A549 (cell line): Measurements from ENCODE around the gene ZNF292. TPM values are rescaled to one million over a fixed set of nuclear protein-coding genes. Genes with fewer than 3 reads are reported as not detected.

Source experiments
- ATAC-seq, 2 experiments: fragments of 200-7000 bp in 1 of 2; fragments of >200 bp in 1 of 2; cut with Nextera tagmentation in 1 of 2; cut with Tn5 transposase in 1 of 2; 3 replicates each; pipeline versions ENCODE4 v1.8.0 to v1.9.1; 2018 to 2020; ENCODE audit warnings: mild to moderate bottlenecking in 1 of 2, moderate library complexity in 1 of 2
- CTCF ChIA-PET: fragments of 300-600 bp; sonication (Branson Sonifier 250); formaldehyde crosslinking; extraction: SDS; loops from one replicate; lab custom pipeline; 2021; ENCODE audit warnings: antibody characterized with exemption, inconsistent platforms; lab: Yijun Ruan, JAX
- POLR2A ChIA-PET: fragments of 350-600 bp; formaldehyde crosslinking; extraction: SDS; loops from one replicate; lab custom pipeline; 2021; ENCODE audit warnings: antibody characterized with exemption, inconsistent platforms; lab: Yijun Ruan, JAX
- DNase-seq, 2 experiments: peaks; one replicate each; pipeline versions ENCODE4 v3.0.0 to v3.0.0-alpha.2; 2011 to 2016; ENCODE audit warnings: low read depth in 1 of 2, low spot score in 1 of 2
- FAIRE-seq: peaks from 2 replicates; lab custom pipeline; 2011; peaks lifted over from hg19 to GRCh38; lab: Jason Lieb, UNC
- H3K27ac ChIP-seq, 2 experiments: fragments of >200 bp; sonication (Bioruptor Twin); formaldehyde crosslinking; 3 replicates each; pipeline ENCODE4 v1.5.1; 2016 to 2017
- H3K4me1 ChIP-seq: fragments of >200 bp; sonication (Bioruptor Twin); formaldehyde crosslinking; 3 replicates; pipeline ENCODE4 v1.6.1; 2016
- H3K4me2 ChIP-seq: fragments of >200 bp; sonication (Bioruptor Twin); formaldehyde crosslinking; 3 replicates; pipeline ENCODE4 v1.6.1; 2016
- H3K4me3 ChIP-seq: fragments of >200 bp; sonication (Bioruptor Twin); formaldehyde crosslinking; 3 replicates; pipeline ENCODE4 v1.5.1; 2016
- H3K9me3 ChIP-seq: fragments of >200 bp; sonication (Bioruptor Twin); formaldehyde crosslinking; 3 replicates; pipeline ENCODE4 v1.6.1; 2016
- EHF ChIP-seq: fragments of 250-450 bp; sonication (Bioruptor Pico); IDR thresholded peaks from 2 replicates; pipeline ENCODE4 v1.5.0; 2020; ENCODE audit warnings: mild to moderate bottlenecking
- EHMT2 ChIP-seq: fragments of 200-600 bp; sonication (generic); IDR thresholded peaks from 2 replicates; pipeline ENCODE4 v1.6.1; 2016; ENCODE audit warnings: antibody characterized with exemption, low read depth, mild to moderate bottlenecking, moderate library complexity
- EP300 ChIP-seq, 2 experiments: fragments of >200 bp; sonication (Bioruptor Twin); formaldehyde crosslinking; IDR thresholded peaks; 2 replicates in 1 of 2; 3 replicates in 1 of 2; pipeline ENCODE4 v1.6.1; 2016 to 2017
- ESRRA ChIP-seq: fragments of 150-350 bp; IDR thresholded peaks from 2 replicates; pipeline ENCODE4 v1.6.1; 2014; ENCODE audit warnings: mild to moderate bottlenecking, low read length, borderline replicate concordance
- FOXS1 ChIP-seq: fragments of 250-450 bp; sonication (Bioruptor Pico); IDR thresholded peaks from 2 replicates; pipeline ENCODE4 v1.5.0; 2020; ENCODE audit warnings: mild to moderate bottlenecking, moderate library complexity
- GATA3 ChIP-seq: IDR thresholded peaks from 2 replicates; pipeline ENCODE4 v1.6.1; 2012; ENCODE audit warnings: borderline replicate concordance
- HDAC2 ChIP-seq: fragments of 200-600 bp; sonication (generic); IDR thresholded peaks from 2 replicates; pipeline ENCODE4 v1.6.1; 2016
- HOXA7 ChIP-seq: fragments of 250-450 bp; sonication (Bioruptor Pico); IDR thresholded peaks from 2 replicates; pipeline ENCODE4 v1.5.0; 2020; ENCODE audit warnings: mild to moderate bottlenecking, moderate library complexity
- HOXB5 ChIP-seq: fragments of 250-450 bp; sonication (Bioruptor Pico); IDR thresholded peaks from 2 replicates; pipeline ENCODE4 v1.5.0; 2020; ENCODE audit warnings: mild to moderate bottlenecking, moderate library complexity
- JUN ChIP-seq, 2 experiments: fragments of >200 bp; sonication (Bioruptor Twin); formaldehyde crosslinking; IDR thresholded peaks; 2 replicates in 1 of 2; 3 replicates in 1 of 2; pipeline ENCODE4 v1.6.1; 2016 to 2017
- JUNB ChIP-seq: fragments of >200 bp; sonication (Bioruptor Twin); formaldehyde crosslinking; IDR thresholded peaks from 2 replicates; pipeline ENCODE4 v1.6.1; 2016
- KDM1A ChIP-seq: fragments of 200-600 bp; sonication (generic); IDR thresholded peaks from 2 replicates; pipeline ENCODE4 v1.6.1; 2016; ENCODE audit warnings: low read depth, mild to moderate bottlenecking
- MAFK ChIP-seq: fragments of 450-650 bp; IDR thresholded peaks from 2 replicates; pipeline ENCODE4 v1.6.1; 2014; ENCODE audit not compliant: partially characterized antibody
- MAZ ChIP-seq: fragments of 150-350 bp; IDR thresholded peaks from 2 replicates; pipeline ENCODE4 v1.6.1; 2014; ENCODE audit warnings: antibody characterized with exemption, low read depth, low read length, borderline replicate concordance
- NFE2L2 ChIP-seq: fragments of 150-350 bp; conservative IDR thresholded peaks from 2 replicates; pipeline ENCODE4 v1.6.1; 2014; ENCODE audit warnings: low read length
- NPAS2 ChIP-seq: fragments of 250-450 bp; sonication (Bioruptor Pico); IDR thresholded peaks from 2 replicates; pipeline ENCODE4 v1.8.0; 2022; ENCODE audit warnings: mild to moderate bottlenecking, moderate library complexity, borderline replicate concordance
- RAD21 ChIP-seq, 2 experiments: fragments of >200 bp in 1 of 2; sonication (Bioruptor Twin) in 1 of 2; formaldehyde crosslinking in 1 of 2; IDR thresholded peaks in 1 of 2; conservative IDR thresholded peaks in 1 of 2; 2 replicates in 1 of 2; 3 replicates in 1 of 2; pipeline ENCODE4 v1.6.1; 2012 to 2018; ENCODE audit warnings: inconsistent platforms in 1 of 2
- RNF2 ChIP-seq: fragments of 200-600 bp; sonication (generic); IDR thresholded peaks from 2 replicates; pipeline ENCODE4 v1.6.1; 2016; ENCODE audit warnings: low read depth, mild to moderate bottlenecking, antibody characterized with exemption, moderate library complexity, borderline replicate concordance
- TFCP2L1 ChIP-seq: fragments of 250-450 bp; sonication (Bioruptor Pico); IDR thresholded peaks from 2 replicates; pipeline ENCODE4 v1.5.0; 2021; ENCODE audit warnings: mild to moderate bottlenecking
- TP53 ChIP-seq: fragments of 250-450 bp; sonication (Bioruptor Pico); IDR thresholded peaks from 2 replicates; pipeline ENCODE4 v1.5.0; 2021; ENCODE audit warnings: mild to moderate bottlenecking, moderate library complexity
- WGBS: methylation state at CpG from one replicate; pipeline ENCODE4 v1.1.6; 2017; ENCODE audit errors: missing lambda C conversion rate; 5-methylcytosine and 5-hydroxymethylcytosine counted together
- polyA plus RNA-seq, 4 experiments: library from polyadenylated mRNA; depleted of rRNA in 3 of 4; stranded (reverse); fragments of >200 nt; fragmentation: RNase III in 1 of 4; extraction: RNeasy Plus Mini Kit Qiagen cat#74134 plus additional on column Dnase treatment in 1 of 4; gene quantifications; 2 replicates in 3 of 4; 3 replicates in 1 of 4; pipeline ENCODE4 v1.2.3, GENCODE V29; 2011 to 2017
- TF ChIP-seq, protein P1 (sequence below): IDR thresholded peaks from 2 replicates; pipeline ENCODE4 v1.6.1; 2012
- TF ChIP-seq, protein P2 (sequence below): fragments of >200 bp; sonication (Bioruptor Twin); formaldehyde crosslinking; IDR thresholded peaks from 2 replicates; pipeline ENCODE4 v1.6.1; 2016
- TF ChIP-seq, protein P3 (sequence below): fragments of 200-600 bp; sonication (generic); IDR thresholded peaks from 2 replicates; pipeline ENCODE4 v1.6.1; 2016; ENCODE audit warnings: antibody characterized with exemption, mild to moderate bottlenecking, moderate library complexity
- TF ChIP-seq, protein P4 (sequence below): fragments of 250-450 bp; sonication (Bioruptor Pico); IDR thresholded peaks from 2 replicates; pipeline ENCODE4 v1.5.0; 2021; ENCODE audit warnings: mild to moderate bottlenecking, moderate library complexity, borderline replicate concordance
- TF ChIP-seq, protein P5 (sequence below): fragments of >200 bp; sonication (Bioruptor Twin); formaldehyde crosslinking; IDR thresholded peaks from 3 replicates; pipeline ENCODE4 v1.6.1; 2016
- TF ChIP-seq, protein P6 (sequence below): IDR thresholded peaks from 2 replicates; pipeline ENCODE4 v1.6.1; 2012
- TF ChIP-seq, protein P7 (sequence below): fragments of 250-450 bp; sonication (Bioruptor Pico); IDR thresholded peaks from 2 replicates; pipeline ENCODE4 v1.5.0; 2020; ENCODE audit warnings: low read depth, mild to moderate bottlenecking, moderate library complexity

Gene ZNF292
- polyA plus RNA-seq, 2 of the 4 experiments (the other 2 are of a cell fraction) = 2.5 to 7.5 TPM

DNA sequence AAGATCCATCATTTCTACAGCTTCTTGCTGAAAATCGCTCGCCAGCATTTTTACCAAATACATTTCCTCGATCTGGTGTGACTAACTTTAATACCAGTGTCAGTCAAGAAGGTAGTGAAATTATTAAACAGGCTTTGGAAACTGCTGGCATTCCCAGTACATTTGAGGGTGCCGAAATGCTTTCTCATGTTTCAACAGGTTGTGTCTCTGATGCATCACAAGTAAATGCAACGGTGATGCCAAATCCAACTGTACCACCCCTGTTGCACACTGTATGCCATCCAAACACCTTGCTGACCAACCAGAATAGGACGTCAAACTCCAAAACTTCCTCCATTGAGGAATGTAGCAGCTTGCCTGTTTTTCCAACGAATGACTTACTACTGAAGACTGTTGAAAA is 102.6 kb downstream of the ZNF292 start:
- no peaks in the 10 kb centered on the region for H3K4me1 ChIP-seq
- DNase-seq (no peak), ATAC-seq (no peak), FAIRE-seq (no peak)
- H3K27ac ChIP-seq = no peak overlapping the region
- ChIA-PET CTCF (no interaction called here), POLR2A (no interaction called here)
- H3K9me3 ChIP-seq = no peaks in the 10 kb centered on the region
- no peak for TF ChIP-seq MAZ
- TF ChIP-seq FOXS1 = no peak
- TF ChIP-seq RNF2 = no peak
- 92% methylated on average over 7 of the region's 7 CpGs for WGBS
- H3K4me2 ChIP-seq = no peak overlapping the region
- no peak overlapping the region for H3K4me3 ChIP-seq

DNA sequence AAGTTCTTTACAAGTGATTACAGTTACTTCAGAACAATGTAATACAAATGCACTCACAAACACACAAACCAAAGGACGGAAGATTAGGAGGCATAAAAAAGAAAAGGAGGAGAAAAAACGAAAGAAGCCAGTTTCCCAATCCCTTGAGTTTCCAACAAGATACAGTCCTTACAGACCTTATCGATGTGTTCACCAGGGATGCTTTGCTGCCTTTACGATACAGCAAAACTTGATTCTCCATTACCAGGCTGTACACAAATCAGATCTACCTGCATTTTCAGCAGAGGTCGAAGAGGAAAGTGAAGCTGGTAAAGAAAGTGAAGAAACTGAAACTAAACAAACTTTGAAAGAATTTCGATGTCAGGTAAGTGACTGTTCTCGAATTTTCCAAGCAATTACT is 104.4 kb downstream of the ZNF292 start:
- WGBS = 89% methylated on average over 7 of the region's 7 CpGs
- DNase-seq = no peak
- ATAC-seq = no peak
- POLR2A ChIA-PET = no interaction called here
- FAIRE-seq = no peak
- Histone ChIP-seq H3K4me1 (no peaks in the 10 kb centered on the region), H3K4me2 (no peak overlapping the region), H3K9me3 (no peaks in the 10 kb centered on the region), H3K27ac (no peak overlapping the region), H3K4me3 (no peak overlapping the region)
- TF ChIP-seq, protein P1, sequence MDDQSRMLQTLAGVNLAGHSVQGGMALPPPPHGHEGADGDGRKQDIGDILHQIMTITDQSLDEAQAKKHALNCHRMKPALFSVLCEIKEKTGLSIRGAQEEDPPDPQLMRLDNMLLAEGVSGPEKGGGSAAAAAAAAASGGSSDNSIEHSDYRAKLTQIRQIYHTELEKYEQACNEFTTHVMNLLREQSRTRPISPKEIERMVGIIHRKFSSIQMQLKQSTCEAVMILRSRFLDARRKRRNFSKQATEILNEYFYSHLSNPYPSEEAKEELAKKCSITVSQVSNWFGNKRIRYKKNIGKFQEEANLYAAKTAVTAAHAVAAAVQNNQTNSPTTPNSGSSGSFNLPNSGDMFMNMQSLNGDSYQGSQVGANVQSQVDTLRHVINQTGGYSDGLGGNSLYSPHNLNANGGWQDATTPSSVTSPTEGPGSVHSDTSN = no peak
- TF ChIP-seq, protein P2, sequence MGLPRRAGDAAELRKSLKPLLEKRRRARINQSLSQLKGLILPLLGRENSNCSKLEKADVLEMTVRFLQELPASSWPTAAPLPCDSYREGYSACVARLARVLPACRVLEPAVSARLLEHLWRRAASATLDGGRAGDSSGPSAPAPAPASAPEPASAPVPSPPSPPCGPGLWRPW = no peak
- TF ChIP-seq RAD21 (conservative IDR thresholded peaks at IDR 0.05 in 1 of 2, IDR thresholded peaks at IDR 0.05 in 1 of 2) = no peak
- TF ChIP-seq ESRRA = no peak
- no peak for TF ChIP-seq HDAC2
- no peak for TF ChIP-seq EHMT2
- TF ChIP-seq JUNB = no peak
- TF ChIP-seq NFE2L2 = no peak
- CTCF ChIA-PET = no interaction called here

DNA sequence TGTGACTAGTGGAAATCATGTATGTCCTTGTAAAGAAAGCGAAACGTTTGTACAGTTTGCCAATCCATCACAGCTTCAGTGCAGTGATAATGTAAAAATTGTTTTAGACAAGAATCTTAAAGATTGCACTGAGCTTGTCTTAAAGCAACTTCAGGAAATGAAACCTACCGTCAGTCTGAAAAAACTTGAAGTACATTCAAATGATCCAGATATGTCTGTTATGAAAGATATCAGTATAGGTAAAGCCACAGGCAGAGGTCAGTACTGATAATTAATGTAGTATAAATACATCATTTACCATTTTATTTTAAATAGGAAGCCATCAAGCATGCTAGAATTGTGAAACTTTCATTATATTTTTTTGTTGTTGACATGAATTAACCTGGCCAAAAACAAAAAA is 106.2 kb downstream of the ZNF292 start:
- Histone ChIP-seq H3K4me1 (no peaks in the 10 kb centered on the region), H3K9me3 (no peaks in the 10 kb centered on the region), H3K4me2 (no peak overlapping the region), H3K4me3 (no peak overlapping the region)
- WGBS = 86% methylated on average over 3 of the region's 3 CpGs
- CTCF ChIA-PET = no interaction called here
- TF ChIP-seq EP300 (IDR thresholded peaks at IDR 0.05) (no peak), EHF (CRISPR knock-in tag) (no peak), FOXS1 (no peak), HOXA7 (CRISPR knock-in tag) (no peak), MAFK (no peak), KDM1A (no peak), TP53 (CRISPR knock-in tag) (no peak), HOXB5 (no peak), NPAS2 (CRISPR knock-in tag) (no peak), JUN (IDR thresholded peaks at IDR 0.05) (no peak), NFE2L2 (no peak), TFCP2L1 (CRISPR knock-in tag) (no peak), GATA3 (no peak)
- TF ChIP-seq, protein P3, sequence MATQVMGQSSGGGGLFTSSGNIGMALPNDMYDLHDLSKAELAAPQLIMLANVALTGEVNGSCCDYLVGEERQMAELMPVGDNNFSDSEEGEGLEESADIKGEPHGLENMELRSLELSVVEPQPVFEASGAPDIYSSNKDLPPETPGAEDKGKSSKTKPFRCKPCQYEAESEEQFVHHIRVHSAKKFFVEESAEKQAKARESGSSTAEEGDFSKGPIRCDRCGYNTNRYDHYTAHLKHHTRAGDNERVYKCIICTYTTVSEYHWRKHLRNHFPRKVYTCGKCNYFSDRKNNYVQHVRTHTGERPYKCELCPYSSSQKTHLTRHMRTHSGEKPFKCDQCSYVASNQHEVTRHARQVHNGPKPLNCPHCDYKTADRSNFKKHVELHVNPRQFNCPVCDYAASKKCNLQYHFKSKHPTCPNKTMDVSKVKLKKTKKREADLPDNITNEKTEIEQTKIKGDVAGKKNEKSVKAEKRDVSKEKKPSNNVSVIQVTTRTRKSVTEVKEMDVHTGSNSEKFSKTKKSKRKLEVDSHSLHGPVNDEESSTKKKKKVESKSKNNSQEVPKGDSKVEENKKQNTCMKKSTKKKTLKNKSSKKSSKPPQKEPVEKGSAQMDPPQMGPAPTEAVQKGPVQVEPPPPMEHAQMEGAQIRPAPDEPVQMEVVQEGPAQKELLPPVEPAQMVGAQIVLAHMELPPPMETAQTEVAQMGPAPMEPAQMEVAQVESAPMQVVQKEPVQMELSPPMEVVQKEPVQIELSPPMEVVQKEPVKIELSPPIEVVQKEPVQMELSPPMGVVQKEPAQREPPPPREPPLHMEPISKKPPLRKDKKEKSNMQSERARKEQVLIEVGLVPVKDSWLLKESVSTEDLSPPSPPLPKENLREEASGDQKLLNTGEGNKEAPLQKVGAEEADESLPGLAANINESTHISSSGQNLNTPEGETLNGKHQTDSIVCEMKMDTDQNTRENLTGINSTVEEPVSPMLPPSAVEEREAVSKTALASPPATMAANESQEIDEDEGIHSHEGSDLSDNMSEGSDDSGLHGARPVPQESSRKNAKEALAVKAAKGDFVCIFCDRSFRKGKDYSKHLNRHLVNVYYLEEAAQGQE = no peak
- TF ChIP-seq, protein P4, sequence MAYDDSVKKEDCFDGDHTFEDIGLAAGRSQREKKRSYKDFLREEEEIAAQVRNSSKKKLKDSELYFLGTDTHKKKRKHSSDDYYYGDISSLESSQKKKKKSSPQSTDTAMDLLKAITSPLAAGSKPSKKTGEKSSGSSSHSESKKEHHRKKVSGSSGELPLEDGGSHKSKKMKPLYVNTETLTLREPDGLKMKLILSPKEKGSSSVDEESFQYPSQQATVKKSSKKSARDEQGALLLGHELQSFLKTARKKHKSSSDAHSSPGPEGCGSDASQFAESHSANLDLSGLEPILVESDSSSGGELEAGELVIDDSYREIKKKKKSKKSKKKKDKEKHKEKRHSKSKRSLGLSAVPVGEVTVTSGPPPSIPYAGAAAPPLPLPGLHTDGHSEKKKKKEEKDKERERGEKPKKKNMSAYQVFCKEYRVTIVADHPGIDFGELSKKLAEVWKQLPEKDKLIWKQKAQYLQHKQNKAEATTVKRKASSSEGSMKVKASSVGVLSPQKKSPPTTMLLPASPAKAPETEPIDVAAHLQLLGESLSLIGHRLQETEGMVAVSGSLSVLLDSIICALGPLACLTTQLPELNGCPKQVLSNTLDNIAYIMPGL (CRISPR knock-in tag) = no peak
- TF ChIP-seq, protein P5, sequence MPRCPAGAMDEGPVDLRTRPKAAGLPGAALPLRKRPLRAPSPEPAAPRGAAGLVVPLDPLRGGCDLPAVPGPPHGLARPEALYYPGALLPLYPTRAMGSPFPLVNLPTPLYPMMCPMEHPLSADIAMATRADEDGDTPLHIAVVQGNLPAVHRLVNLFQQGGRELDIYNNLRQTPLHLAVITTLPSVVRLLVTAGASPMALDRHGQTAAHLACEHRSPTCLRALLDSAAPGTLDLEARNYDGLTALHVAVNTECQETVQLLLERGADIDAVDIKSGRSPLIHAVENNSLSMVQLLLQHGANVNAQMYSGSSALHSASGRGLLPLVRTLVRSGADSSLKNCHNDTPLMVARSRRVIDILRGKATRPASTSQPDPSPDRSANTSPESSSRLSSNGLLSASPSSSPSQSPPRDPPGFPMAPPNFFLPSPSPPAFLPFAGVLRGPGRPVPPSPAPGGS = no peak
- TF ChIP-seq, protein P6, sequence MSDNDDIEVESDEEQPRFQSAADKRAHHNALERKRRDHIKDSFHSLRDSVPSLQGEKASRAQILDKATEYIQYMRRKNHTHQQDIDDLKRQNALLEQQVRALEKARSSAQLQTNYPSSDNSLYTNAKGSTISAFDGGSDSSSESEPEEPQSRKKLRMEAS = no peak
- TF ChIP-seq, protein P7, sequence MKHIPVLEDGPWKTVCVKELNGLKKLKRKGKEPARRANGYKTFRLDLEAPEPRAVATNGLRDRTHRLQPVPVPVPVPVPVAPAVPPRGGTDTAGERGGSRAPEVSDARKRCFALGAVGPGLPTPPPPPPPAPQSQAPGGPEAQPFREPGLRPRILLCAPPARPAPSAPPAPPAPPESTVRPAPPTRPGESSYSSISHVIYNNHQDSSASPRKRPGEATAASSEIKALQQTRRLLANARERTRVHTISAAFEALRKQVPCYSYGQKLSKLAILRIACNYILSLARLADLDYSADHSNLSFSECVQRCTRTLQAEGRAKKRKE (CRISPR knock-in tag) = no peak
- TF ChIP-seq, all 56 proteins: peak for 0
- DNase-seq = no peak
- H3K27ac ChIP-seq = no peak overlapping the region
- no peak for FAIRE-seq
- POLR2A ChIA-PET = no interaction called here
- no peak for ATAC-seq
